C4-2B (cell line): ENCODE measurements around the gene SPSB1.

Experiments
- ZFX ChIP-seq: fragments of 450-650 bp; IDR thresholded peaks from 2 replicates; pipeline ENCODE4 v1.6.1; 2017
- TF ChIP-seq, protein P1 (sequence below): fragments of 450-650 bp; conservative IDR thresholded peaks from 2 replicates; pipeline ENCODE4 v1.5.1; 2017; ENCODE audit warnings: mild to moderate bottlenecking

DNA sequence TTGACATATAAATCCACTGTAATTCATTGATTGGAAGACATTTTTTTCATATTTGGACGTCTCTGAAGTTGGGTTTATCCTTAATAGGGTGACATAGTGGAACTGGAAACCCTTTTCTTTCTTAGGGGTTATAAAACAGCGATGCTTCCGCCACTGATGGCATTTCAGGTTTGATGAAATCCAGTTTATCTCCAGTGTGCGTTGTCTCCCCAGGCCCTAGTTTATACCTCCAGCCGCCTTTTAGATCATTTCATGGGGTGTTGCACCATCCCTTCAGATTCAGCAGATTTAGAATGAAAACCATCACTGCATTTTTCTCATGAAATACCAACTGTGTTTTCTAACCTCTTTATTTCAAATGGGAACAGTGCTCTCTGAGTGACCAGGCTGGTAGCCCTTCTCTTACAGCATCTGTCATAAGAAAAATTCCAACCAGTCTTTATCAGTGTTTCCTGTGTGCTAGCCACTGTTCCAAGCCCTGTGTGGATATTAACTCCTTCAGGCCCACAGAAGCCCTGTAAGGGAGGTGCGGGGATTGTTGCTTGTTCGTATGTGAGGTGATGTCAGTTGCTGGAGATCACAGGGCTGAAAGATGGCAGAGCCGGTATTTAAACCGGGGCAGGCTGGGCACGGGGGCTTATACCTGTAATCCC is 39.1 kb upstream of the SPSB1 start:
- TF ChIP-seq, protein P1, sequence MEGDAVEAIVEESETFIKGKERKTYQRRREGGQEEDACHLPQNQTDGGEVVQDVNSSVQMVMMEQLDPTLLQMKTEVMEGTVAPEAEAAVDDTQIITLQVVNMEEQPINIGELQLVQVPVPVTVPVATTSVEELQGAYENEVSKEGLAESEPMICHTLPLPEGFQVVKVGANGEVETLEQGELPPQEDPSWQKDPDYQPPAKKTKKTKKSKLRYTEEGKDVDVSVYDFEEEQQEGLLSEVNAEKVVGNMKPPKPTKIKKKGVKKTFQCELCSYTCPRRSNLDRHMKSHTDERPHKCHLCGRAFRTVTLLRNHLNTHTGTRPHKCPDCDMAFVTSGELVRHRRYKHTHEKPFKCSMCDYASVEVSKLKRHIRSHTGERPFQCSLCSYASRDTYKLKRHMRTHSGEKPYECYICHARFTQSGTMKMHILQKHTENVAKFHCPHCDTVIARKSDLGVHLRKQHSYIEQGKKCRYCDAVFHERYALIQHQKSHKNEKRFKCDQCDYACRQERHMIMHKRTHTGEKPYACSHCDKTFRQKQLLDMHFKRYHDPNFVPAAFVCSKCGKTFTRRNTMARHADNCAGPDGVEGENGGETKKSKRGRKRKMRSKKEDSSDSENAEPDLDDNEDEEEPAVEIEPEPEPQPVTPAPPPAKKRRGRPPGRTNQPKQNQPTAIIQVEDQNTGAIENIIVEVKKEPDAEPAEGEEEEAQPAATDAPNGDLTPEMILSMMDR, result no peak
- TF ChIP-seq ZFX, result no peak
